DMS 273 (cell line): ENCODE results near the gene ME3.

ENCODE experiments used
- DNase-seq: peaks from one replicate; lab custom pipeline; 2025; ENCODE audit not compliant: unreplicated experiment; lab: John Stamatoyannopoulos, UW

ME3 gene

GRCh38 chr11:86469491-86470388 is 202.7 kb downstream of the ME3 start:
- DNase-seq = no peak

- no peak for DNase-seq
These were observed 204.2 kb downstream of the ME3 start for GRCh38 chr11:86468169-86468568.

DNA sequence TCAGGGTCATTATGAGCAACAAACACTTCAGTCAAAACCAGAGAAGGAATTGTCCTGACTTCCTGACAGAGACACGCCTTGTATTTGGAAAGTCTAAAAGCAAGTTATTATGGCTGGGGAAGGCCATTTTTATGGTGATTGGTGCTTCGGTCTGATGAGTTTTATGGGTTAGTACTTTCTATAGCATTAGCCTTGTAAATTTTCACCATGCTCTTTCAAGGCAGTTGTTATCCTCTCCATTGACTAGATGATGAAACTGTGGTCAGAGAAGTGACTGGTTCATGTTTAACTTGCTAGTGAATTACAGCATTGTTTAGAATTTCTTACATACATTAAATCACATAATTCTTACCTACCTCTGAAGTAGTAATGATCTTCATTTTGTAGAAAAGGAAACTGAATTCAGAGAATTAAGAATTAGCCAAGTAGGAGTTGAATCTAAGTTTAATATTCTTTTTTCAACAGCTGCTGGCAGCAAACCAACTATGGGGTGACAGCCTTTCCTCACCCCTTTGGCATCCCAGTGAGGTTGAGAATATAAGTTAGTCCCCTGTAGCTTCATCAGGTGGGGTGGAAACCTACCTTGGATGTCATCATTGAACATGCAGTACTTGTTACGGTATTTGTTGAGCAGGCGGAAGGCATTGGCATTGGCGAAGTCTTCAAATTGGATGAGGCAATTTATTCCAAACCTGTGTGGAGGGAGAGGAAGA is 207.8 kb downstream of the ME3 start:
- no peak for DNase-seq

- no peak for DNase-seq
These were observed 208.5 kb downstream of the ME3 start for GRCh38 chr11:86463955-86464354.

GRCh38 chr11:86463120-86463519 is 209.3 kb downstream of the ME3 start:
- no peak for DNase-seq

GRCh38 chr11:86461892-86462291 is 210.5 kb downstream of the ME3 start:
- DNase-seq = no peak

GRCh38 chr11:86460461-86461385 is 211.7 kb downstream of the ME3 start:
- no peak for DNase-seq

GRCh38 chr11:86459682-86460460 is 212.5 kb downstream of the ME3 start:
- DNase-seq = peak; percentile 30

- no peak for DNase-seq
These were observed 213.4 kb downstream of the ME3 start for GRCh38 chr11:86459002-86459385.

GRCh38 chr11:86458294-86459001 is 214.0 kb downstream of the ME3 start:
- no peak for DNase-seq

DNA sequence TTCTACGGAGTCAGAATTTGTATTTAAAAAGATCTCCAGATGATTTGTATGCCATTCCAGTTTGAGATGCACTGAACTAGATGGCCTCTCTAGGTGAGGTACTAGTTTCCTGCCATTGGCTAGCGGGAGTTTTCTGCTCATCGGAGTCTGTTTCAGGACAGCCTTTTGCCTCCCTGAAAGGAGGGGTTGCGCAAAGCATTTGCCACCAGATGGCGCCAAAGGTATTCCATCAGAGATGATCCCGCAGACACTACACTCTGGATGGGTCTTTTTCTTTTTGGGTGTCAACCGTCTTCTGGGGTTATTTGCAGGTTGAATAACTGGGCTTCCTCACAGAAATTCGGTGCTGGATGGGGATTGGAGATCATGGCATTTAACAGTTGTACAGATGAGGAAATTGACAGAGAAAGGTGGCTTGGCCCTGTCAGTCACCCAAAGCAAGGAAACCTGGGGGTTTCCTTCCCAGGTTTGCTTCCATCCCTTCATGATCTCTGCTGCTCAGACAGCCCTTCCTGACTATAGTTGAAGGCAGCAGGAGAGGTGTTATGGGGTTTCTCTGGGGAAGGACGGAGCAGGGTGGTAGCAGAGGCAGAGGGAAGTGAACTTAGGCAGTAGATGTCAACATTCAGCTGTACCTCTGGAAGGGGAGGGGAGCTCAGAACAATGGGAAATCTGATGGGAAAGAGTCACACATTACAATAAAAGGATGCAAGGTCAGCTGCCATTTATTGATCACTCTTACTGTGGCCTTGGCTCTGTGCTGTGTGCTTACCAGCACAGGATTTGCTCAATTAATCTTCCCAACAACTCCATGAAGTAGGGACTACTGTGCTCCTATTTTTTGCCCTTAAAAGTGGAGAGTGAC is 216.1 kb downstream of the ME3 start:
- peak; percentile 87 for DNase-seq

DNA sequence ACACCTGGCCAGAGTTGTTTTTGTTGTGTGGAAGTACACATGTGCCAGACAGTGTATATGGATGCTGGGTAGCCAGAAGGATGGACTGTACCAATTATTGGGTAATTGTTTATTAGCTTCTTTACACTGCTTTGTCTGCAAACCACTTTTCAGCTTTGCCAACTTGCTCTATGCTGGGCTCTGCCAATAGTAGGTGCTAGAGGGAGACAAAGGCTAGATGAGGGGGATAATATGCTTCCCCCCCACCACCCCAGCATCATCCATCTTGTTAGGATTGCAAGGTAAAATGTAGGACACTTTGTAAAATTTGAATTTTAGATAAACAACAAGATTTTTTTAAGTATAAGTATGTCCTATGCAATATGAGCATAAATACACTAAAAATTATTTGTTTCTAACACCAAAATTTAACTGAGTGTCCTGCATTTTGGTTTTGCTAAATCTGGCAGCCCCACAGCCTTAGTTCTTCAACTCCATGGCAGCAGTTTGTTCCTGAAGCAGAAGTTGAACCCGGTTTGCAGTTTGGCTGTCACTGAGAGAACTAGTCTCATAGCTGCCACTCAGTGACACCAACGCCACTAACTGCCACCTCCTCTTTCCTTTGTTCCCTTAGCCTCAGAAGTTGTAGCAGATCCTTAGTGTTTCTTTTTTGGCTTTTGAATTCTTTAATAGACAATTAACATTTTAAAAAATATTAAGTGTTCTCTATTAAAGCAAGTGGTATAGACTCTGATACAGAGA is 219.0 kb downstream of the ME3 start:
- peak; percentile 2 for DNase-seq

- DNase-seq = no peak
These were observed 222.3 kb downstream of the ME3 start for GRCh38 chr11:86449993-86450629.

DNA sequence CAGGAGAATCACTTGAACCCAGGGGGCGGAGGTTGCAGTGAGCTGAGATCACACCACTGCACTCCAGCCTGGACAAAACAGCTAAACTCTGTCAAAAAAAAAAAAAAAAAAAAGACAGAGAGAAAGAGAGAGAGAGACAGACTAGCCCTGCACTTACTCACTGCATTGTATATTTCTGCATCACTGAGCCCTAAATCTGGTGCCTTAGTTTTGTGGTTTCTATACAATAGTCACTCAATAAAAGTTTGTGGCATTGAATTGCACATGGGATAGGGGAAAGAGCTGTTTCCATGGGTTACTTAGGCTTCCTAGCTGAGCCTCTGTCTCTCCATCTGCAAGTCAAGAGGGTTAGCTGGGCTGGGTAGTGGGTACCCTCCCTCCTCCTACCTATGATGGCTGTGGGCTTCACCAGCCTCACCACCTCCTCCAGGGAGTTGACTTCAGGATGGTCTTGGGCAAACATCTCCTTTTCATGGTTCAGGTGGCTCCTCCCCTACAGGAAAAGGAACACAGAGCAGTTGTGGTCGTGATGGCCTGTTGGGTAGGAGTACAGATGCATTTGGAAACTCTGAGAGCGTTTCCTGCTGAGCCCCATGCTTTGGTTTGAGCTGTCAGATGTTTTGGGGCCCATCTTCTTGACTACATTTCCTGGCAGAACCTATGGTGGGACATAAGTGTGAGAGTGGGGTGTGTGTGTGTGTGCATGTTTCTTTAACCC is 224.5 kb downstream of the ME3 start:
- DNase-seq = no peak

DNA sequence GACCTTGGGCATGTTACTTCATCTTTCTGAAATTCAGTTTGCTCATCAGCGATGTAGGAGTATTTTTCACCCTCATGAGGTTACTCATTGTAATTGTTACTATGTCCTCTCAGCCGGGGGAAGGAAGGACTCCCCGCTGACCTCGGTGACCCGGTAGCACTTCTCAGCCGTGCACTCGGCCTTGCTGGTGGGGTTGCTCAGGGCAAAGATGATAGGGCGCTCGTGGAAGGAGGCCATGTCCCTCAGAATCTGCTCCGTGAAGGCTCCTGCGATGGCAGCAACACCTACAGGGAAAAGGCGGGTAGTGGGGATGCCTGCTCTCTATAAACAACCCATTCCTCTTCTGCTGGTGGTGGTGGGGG is 225.5 kb downstream of the ME3 start:
- no peak for DNase-seq

GRCh38 chr11:86446163-86446923 is 226.1 kb downstream of the ME3 start:
- DNase-seq = no peak
